ENCODE results near the gene SMIM7. TPM values are rescaled to one million over a fixed set of nuclear protein-coding genes. Genes with fewer than 3 reads are reported as not detected.
"Not testable (repeated sequence)": the region's sequence is repeated elsewhere in the genome, so short reads cannot be mapped to it uniquely, and the experiment has no call there.

SMIM7 gene
- total and polyA plus RNA-seq, 12 donors, result 32.0 to 68.1 (median 39.2) TPM

DNA sequence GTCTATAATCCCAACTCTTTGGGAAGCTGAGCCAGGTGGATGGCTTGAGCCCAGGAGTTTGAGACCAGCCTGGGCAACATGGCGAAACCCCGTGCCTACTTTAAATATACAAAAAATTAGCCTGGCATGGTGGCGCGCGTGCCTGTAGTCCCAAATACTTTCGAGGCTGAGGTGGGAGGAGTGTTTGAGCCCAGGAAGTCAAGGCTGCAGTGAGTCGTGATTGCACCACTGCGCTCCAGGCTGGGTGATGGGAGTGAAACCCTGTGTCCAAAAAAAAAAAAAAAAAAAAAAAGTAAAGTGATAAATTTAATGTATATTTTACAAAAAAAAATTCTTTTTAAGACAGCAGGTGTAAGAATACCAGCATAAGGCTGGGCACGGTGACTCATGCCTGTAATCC lies 18.6 kb upstream of the SMIM7 start:
- Histone ChIP-seq H3K27me3 (no peaks in the 10 kb centered on the region), H3K36me3 (peaks cover 0 to 53% (median 25%) of the 10 kb centered on the region in 9 donors), H3K27ac (no peak overlapping the region), H3K9me3 (peaks cover 0 to 15% (median 4%) of the 10 kb centered on the region in 11 donors), H3K4me1 (peaks cover 0 to 12% (median 0%) of the 10 kb centered on the region in 9 donors), H3K4me3 (no peak overlapping the region)
- WGBS, 2 donors, result 95% methylated on average over 9 of the region's 9 CpGs
- TF ChIP-seq, protein P1, sequence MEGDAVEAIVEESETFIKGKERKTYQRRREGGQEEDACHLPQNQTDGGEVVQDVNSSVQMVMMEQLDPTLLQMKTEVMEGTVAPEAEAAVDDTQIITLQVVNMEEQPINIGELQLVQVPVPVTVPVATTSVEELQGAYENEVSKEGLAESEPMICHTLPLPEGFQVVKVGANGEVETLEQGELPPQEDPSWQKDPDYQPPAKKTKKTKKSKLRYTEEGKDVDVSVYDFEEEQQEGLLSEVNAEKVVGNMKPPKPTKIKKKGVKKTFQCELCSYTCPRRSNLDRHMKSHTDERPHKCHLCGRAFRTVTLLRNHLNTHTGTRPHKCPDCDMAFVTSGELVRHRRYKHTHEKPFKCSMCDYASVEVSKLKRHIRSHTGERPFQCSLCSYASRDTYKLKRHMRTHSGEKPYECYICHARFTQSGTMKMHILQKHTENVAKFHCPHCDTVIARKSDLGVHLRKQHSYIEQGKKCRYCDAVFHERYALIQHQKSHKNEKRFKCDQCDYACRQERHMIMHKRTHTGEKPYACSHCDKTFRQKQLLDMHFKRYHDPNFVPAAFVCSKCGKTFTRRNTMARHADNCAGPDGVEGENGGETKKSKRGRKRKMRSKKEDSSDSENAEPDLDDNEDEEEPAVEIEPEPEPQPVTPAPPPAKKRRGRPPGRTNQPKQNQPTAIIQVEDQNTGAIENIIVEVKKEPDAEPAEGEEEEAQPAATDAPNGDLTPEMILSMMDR (IDR thresholded peaks at IDR 0.05), result no peak
- DNase-seq (no peak), ATAC-seq (no peak)
- intact Hi-C loops (cut with DNase I), result no loop called here

DNA sequence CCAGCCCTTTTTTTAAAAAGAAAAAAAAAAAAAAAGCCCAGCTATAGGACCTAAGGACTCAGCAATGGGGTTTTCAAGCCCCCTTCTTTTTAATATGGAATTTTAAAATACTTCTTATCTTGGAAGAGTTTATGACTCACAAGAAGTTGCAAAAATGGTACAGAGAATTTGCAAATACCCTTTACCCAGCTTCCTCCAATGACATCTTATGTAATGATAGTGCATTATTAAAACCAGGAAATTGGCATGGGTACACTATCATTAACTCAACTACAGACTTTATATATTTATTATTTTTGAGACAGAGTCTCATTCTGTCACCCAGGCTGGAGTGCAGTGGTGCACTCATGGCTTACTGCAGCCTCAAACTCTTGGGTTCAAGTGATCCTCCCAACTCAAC lies 17.1 kb upstream of the SMIM7 start:
- TF ChIP-seq, protein P1 (IDR thresholded peaks at IDR 0.05), result no peak
- H3K4me3 ChIP-seq, result no peak overlapping the region
- no peaks in the 10 kb centered on the region for H3K27me3 ChIP-seq
- no peak overlapping the region for H3K27ac ChIP-seq
- H3K36me3 ChIP-seq, result peaks cover 0 to 39% (median 21%) of the 10 kb centered on the region in 9 donors
- peaks cover 0 to 19% (median under 1%) of the 10 kb centered on the region in 9 donors for H3K4me1 ChIP-seq
- intact Hi-C loops (cut with DNase I), result no loop called here
- H3K9me3 ChIP-seq, result peaks cover 0 to 15% (median 4%) of the 10 kb centered on the region in 11 donors
- DNase-seq (no peak), ATAC-seq (no peak)

DNA sequence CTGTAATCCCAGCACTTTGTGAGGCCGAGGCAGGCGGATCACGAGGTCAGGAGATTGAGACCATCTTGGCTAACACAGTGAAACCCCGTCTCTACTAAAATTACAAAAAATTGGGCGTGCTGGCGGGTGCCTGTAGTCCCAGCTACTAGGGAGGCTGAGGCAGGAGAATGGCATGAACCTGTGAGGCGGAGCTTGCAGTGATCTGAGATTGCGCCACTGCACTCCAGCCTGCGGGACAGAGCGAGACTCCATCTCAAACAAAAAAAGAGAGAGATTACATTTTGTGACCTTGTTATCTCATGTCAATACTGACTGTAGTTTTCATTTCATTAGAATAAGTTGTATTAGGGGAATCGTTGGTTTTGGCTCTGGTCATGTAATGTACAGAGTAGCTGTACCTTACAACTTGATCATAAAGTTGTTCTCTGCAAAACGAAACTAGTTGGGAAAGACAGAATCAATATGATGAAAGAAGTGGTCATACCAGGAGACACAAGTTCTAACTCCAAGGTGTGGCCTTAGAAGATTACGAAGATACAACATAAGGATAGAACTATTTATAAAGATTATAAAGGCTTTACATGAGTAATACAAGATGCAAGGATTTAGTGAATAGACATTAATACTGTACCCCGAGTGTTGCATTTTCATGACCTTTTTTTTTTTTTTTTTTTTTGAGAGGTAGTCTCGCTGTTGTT lies 16.3 kb upstream of the SMIM7 start:
- Histone ChIP-seq H3K27ac (no peak overlapping the region), H3K36me3 (peaks cover 0 to 31% (median 14%) of the 10 kb centered on the region in 9 donors), H3K27me3 (no peaks in the 10 kb centered on the region), H3K4me1 (peaks cover 0 to 19% (median 4%) of the 10 kb centered on the region in 9 donors), H3K9me3 (peaks cover 0 to 10% (median 4%) of the 10 kb centered on the region in 11 donors), H3K4me3 (no peak overlapping the region)
- no peak for ATAC-seq
- WGBS, 2 donors, result 91 to 92% methylated on average over 15 of the region's 15 CpGs
- TF ChIP-seq, protein P1 (IDR thresholded peaks at IDR 0.05), result no peak
- no peak for DNase-seq
- intact Hi-C loops (cut with DNase I), result no loop called here

DNA sequence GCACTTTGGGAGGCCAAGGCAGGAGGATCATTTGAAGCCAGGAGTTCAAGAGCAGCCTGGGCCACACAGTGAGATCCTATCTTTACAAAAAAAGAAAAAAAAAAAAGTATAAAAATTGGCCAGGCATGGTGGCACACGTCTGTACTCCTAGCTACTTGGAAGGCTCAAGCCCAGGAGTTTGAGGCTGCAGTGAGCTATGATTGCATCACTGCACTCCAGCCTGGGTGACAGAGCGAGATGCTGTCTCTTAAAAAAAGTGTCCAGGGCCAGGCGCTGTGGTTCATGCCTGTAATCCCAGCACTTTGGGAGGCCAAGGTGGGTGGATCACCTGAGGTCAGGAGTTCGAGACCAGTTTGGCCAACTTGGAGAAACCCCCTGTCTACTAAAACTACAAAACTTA lies 13.9 kb upstream of the SMIM7 start:
- intact Hi-C loops (cut with DNase I); H3K27ac ChIP-seq; H3K27me3 ChIP-seq; H3K9me3 ChIP-seq; H3K4me3 ChIP-seq; DNase-seq; ATAC-seq: not testable (repeated sequence)
- peaks cover 0 to 14% (median 0%) of the 10 kb centered on the region in 9 donors for H3K36me3 ChIP-seq
- H3K4me1 ChIP-seq, result peaks cover 0 to 19% (median 4%) of the 10 kb centered on the region in 9 donors
- WGBS, 2 donors, result 86 to 88% methylated on average over 4 of the region's 4 CpGs

DNA sequence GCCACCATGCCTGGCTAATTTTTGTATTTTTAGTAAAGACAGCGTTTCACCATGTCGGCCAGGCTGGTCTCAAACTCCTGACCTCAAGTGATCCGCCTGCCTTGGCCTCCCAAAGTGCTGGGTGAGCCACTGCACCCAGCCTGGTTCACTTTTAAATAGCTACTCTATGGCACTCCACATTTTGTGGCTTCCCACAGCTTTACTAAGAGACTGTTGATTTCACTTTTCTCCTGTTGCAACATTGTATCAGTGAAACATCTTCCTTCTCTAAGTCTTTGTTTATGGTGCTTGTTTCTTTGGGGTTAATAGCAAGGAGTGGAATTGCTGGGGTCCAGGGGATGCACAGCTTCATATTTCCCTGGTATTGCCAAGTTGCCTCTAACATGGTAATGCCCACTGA lies 13.3 kb upstream of the SMIM7 start:
- WGBS, 2 donors, result 85 to 93% methylated on average over 3 of the region's 3 CpGs
- ATAC-seq, result no peak
- no peak overlapping the region for H3K4me3 ChIP-seq
- TF ChIP-seq, protein P1 (IDR thresholded peaks at IDR 0.05), result no peak
- DNase-seq, result no peak
- intact Hi-C loops (cut with DNase I), result no loop called here
- H3K27me3 ChIP-seq, result no peaks in the 10 kb centered on the region
- H3K36me3 ChIP-seq, result peaks cover 0 to 17% (median 0%) of the 10 kb centered on the region in 9 donors
- peaks cover 0 to 19% (median 4%) of the 10 kb centered on the region in 9 donors for H3K4me1 ChIP-seq
- no peaks in the 10 kb centered on the region for H3K9me3 ChIP-seq
- no peak overlapping the region for H3K27ac ChIP-seq
